AG09319 (cell line): ENCODE data around the gene NFATC1.

Experiments used
- DNase-seq: peaks from one replicate; pipeline ENCODE4 v3.0.0-alpha.2; 2010; ENCODE audit warnings: low read depth; ENCODE audit errors: extremely low read depth
- CTCF ChIP-seq: IDR thresholded peaks from 2 replicates; pipeline ENCODE4 v1.5.1; 2011; ENCODE audit warnings: low read depth, mild to moderate bottlenecking, inconsistent platforms, low read length, moderate library complexity

The NFATC1 gene

GRCh38 chr18:79520478-79521390 lies 125.0 kb downstream of the NFATC1 start:
- no peak for TF ChIP-seq CTCF
- no peak for DNase-seq

- DNase-seq = no peak
- no peak for TF ChIP-seq CTCF
Measured at GRCh38 chr18:79521416-79522205, 125.9 kb downstream of the NFATC1 start.

GRCh38 chr18:79522451-79523205 lies 126.9 kb downstream of the NFATC1 start:
- DNase-seq = no peak
- no peak for TF ChIP-seq CTCF

- no peak for TF ChIP-seq CTCF
Measured at GRCh38 chr18:79523206-79523735, 127.5 kb downstream of the NFATC1 start.

GRCh38 chr18:79523736-79524180 lies 128.0 kb downstream of the NFATC1 start:
- TF ChIP-seq CTCF = no peak
- no peak for DNase-seq

More at GRCh38 chr18:79523206-79523735, 127.5 kb downstream of the NFATC1 start:
- DNase-seq = no peak

- DNase-seq = no peak
- TF ChIP-seq CTCF = no peak
Measured at GRCh38 chr18:79524181-79525078, 128.7 kb downstream of the NFATC1 start.
